Fibroblast of the conjunctiva (primary cell): ENCODE data around the gene RARA.
"Not testable (repeated sequence)": the region's sequence is repeated elsewhere in the genome, so short reads cannot be mapped to it uniquely, and the experiment has no call there.

ENCODE experiments used
- DNase-seq: peaks from one replicate; pipeline ENCODE4 v3.0.0-alpha.2; 2010; ENCODE audit warnings: low read depth

Gene RARA

GRCh38 chr17:40298726-40299125 is 10.3 kb upstream of the RARA start:
- DNase-seq: no peak

GRCh38 chr17:40299159-40299757 is 9.7 kb upstream of the RARA start:
- DNase-seq: peak; percentile 66

- no peak for DNase-seq
Observed at GRCh38 chr17:40301315-40301714, 7.7 kb upstream of the RARA start.

DNA sequence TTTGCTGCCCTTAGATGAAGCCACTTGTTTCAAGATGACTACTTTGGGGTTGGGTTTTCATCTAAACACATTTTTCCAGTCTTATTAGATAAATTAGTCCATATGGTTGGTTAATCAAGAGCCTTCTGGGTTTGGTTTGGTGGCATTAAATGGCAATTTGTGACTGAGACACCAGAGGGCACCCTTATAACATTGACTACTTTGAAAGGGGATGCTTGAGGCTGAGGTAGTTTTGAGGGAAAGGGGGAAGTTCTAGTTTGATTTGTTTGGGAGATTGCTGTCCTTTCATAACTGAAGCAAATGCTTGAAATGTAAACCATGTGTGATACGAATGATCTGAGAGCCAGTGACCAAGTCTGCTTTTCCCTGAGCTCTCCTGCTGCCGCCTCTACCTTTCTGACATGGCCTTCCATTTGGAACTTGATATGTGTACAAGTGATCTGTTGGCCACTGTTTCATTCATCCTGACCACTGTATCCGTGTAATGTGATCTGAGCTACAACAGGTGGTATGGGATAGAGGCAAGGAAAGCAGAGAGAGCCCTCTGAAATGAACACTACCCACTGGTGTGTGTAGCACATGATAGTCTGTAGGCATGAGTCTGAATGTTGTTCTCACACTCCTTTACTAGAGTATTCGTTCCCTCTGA is 5.8 kb upstream of the RARA start:
- DNase-seq: peak; percentile 77

DNA sequence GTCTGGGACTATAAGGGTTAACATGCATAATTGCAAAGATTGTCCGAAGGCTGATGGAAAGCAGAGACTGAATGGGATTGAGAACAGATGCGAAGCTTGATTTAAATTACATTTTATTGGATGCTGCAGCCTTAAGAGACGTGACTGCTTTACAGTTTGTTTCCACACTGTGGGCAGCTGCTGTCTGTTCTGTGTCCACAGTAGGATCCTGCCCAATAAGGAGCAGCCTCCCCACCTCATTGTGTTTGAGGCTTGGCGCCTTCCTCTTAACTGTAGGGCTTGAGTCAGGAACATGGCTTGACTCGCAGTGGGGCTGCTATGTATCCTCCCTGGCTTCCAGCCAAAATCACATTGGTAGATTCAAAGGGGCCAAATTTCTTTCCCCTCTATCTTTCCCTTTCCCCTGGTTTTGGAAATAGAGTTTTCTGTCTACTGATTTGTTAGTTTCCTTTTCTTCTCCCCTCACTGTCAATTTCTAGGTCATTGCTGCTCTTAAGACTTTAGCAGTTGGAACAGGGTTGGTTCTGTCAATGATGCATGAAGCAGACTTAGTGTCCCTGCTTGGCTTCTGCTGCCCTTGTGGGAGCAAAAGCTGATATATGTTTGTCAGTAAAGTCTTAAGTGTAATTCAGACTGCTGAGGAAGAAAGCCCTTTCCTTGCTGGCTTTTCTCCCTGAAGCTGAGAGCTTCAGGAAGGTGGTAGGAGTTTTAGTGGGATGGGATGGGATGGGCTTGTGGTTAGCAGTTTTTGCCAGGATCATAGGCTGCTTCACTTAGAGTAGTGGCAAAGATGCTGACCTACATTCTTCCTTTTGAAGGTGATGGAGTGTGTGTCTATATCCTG is 5.0 kb upstream of the RARA start:
- DNase-seq: peak; percentile 65

DNA sequence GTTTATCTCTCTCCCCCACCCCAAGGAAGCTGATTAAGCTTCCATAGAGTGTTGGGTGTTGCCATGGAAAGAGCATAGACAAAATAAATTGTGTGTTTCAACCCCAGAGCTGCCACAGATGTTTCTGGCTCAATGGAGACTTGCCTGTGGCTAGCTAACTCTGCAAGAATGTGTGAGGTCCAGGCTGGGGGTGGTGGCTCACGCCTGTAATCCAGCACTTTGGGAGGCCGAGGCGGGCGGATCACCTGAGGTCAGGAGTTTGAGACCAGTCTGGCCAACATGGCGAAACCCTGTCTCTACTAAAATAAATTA is 4.5 kb upstream of the RARA start:
- peak; percentile 77 for DNase-seq

- DNase-seq: not testable (repeated sequence)
Observed at GRCh38 chr17:40304866-40305265, 4.1 kb upstream of the RARA start.

DNA sequence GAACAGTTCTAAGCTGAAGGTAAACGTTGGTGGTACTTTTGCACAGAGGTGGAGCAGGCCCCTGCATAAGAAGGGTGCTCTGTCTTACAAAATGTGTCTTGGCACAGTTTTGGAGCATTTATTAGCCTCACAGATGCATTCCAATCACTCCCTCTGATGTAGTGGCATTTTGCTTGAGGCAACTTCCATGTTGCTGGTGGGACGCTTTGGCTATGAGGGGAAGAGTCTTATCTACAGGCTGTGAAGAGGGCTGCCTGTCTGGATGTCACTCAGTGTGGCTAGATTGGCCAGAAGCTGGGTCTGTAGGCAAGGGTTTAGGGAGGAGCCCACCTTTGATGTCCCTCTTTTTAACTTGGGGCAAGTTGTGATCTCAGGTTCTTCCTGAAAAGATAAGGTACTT is 2.6 kb upstream of the RARA start:
- DNase-seq: no peak

DNA sequence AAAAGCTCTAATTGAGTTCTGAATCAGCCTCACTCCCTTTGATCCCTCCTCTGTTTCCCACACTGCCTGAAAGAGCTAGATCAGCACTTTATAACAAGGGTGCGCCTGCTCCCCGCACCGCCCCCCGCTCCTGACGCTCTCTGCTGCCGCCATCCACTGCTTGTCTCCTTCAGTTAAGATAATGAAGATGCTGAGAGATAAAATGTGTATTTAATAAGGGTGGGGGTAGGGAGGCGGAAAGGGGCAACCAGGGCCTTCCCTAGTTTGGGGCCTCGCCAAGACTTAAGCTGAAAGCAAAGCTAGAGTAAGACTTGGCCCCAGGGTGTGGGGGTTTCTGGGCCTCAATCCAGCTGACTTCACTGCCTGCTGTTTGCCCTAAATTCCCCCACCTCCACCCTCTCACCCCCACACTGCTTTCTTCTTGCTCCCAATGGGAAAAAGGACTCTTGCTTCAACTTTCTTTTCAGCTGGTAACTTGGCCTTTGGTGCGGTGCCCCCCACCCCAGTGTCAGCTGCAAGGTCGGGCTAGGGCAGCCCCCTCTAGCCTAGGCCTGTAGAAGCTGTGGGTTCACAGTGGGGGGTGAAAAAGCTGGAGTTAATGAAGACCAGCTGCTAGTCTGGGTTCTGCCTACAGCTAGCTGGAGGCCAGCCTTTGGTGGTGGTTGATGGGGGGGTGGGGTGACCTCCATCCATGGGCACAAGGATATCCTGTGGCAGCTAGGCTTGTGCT is 1.8 kb upstream of the RARA start:
- DNase-seq: peak; percentile 88

DNA sequence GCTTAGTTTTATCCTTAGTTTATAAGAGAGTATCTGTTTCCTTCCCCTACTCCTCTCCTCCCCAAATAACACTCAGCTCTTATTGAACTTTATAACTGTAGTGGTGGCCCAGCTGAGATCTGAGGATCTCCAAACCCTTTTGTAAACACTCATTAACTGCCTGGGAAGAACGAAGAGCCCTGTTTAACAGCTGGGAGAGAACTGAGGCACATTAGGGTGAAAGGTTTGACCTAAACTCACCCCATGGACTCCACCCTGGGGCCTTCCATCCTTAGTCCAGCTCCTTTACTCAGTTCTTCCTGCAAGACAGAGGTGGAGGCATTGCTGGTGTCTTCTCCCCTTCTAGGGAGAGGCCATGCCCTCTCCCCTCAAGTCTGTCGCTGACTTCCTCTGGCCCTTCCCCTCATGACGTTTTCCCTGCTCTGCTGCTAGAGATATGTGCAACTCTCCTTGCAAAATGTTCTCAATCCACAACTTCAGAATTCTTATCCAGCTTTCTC is 1.2 kb upstream of the RARA start:
- no peak for DNase-seq

DNA sequence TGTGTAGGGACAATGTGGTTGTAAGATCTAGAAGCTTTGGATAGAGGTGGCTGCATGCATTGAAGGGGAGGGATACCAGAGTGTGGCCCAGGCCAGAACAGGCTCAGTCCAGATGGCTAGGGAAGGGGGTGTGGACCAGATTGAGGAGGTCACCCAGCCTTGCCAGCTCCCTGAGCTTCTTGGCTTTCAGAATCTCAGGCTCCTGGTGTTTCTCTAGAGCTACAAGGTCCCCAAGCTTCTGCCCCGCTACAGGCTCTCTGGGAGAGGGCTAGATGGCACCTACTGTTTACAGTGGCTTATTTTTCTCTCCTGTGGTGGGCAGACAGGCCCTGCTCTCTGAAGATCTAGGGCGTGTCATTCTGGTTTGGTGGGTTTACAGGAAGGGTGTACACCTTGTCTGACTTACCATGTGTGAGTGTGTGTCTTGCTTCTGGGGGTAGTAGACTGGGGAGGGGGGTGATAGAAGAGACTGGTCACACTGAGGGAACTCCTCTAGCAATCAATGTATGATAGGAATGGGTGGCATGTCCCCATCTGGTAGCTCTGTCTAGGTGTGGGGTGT is 1.1 kb downstream of the RARA start:
- DNase-seq: no peak

DNA sequence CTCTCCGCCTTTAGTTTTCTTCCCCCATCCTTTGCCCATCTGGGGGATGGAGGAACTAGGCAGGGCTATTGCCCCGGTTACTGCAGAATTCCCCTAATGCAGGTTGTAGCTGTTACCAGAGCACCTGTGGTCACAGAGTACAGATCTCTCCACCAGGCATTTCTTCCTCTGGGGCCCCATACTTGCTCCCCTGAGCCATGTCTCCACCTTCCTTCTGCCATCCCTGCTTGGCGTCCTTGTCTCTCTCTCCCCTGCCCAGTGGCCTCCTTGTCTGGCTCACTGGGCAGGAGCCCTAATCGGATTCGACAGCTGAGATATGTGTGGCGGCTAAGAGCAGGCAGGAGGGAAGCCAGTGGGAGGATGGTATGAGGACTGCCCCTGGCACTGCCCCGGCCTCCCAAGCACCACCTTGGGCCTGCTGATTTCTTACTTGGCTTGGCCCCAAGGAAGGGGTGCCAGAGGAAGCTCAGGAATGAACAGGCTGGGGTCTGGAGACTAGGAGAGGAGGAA is 2.0 kb downstream of the RARA start:
- DNase-seq: no peak

- no peak for DNase-seq
Observed at GRCh38 chr17:40311575-40311974, 2.6 kb downstream of the RARA start.

- DNase-seq: no peak
Observed at GRCh38 chr17:40312131-40312731, 3.3 kb downstream of the RARA start.

- DNase-seq: no peak
Observed at GRCh38 chr17:40312893-40313667, 4.1 kb downstream of the RARA start.

DNA sequence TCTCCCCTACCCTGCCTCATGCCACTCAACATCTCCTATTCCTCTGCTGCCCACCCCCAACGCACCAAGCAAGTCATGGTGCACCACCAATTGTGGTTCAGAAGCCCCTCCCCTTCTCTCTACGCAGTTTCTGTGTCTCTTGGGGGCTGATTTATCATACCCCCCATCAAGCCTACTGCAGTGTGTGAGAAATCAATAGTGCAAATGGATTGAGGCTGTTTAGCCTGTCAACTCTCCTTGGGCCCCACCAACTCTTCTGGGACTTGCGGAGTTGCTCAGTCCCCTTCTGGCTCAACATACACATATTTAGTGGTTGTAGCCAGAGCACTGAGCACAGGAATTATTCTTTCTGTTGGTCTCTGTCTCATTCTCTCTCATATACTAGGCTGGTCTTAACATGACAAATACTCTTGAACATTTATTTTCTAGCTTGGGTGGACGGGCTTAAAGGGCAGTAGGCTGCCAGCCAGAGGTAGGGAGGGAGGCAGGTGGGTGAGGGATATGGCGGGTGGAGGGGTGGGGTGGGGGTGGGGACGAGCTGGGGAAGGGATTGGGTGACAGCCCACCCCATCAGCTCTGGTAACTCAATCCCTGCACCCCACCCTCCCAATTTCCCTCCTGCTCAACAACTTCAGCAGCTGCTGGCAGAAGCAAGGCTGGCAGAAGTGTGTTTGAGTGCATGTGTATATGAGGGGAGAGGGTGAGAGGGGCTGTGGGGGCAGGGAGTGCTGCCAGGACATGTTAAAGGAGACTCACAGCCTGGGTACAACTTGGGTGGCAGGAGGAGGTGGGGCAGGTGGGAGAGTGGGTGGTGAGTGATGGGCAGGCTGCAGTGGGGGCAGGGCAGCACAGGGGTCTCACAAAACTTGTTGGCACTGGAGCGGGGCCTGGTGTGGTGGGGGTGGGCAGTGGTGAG is 4.9 kb downstream of the RARA start:
- no peak for DNase-seq

DNA sequence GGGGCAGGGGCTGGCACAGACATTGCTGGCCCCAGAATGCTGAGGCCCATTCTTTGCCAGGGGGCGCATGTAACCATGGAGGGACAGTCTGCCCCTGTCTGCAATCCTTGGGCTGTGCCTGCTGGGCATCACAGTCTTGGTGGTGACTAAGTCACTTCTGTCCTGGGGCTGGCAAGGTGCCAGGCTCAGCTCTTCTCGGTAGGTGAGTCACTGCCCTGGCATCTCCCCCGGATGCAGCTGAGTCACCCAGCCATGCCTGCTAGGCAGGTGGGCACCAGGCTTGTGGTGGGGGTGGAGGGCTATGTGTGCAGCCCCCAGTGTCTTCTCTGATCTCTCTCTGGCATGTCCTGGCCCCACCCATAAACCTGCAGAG is 5.6 kb downstream of the RARA start:
- DNase-seq: peak; percentile 76

GRCh38 chr17:40315206-40315605 is 6.2 kb downstream of the RARA start:
- no peak for DNase-seq

- no peak for DNase-seq
Observed at GRCh38 chr17:40315678-40316570, 6.9 kb downstream of the RARA start.
